ENCODE results near the gene OLA1.
"Not testable (repeated sequence)": the region's sequence is repeated elsewhere in the genome, so short reads cannot be mapped to it uniquely, and the experiment has no call there.

OLA1 gene

DNA sequence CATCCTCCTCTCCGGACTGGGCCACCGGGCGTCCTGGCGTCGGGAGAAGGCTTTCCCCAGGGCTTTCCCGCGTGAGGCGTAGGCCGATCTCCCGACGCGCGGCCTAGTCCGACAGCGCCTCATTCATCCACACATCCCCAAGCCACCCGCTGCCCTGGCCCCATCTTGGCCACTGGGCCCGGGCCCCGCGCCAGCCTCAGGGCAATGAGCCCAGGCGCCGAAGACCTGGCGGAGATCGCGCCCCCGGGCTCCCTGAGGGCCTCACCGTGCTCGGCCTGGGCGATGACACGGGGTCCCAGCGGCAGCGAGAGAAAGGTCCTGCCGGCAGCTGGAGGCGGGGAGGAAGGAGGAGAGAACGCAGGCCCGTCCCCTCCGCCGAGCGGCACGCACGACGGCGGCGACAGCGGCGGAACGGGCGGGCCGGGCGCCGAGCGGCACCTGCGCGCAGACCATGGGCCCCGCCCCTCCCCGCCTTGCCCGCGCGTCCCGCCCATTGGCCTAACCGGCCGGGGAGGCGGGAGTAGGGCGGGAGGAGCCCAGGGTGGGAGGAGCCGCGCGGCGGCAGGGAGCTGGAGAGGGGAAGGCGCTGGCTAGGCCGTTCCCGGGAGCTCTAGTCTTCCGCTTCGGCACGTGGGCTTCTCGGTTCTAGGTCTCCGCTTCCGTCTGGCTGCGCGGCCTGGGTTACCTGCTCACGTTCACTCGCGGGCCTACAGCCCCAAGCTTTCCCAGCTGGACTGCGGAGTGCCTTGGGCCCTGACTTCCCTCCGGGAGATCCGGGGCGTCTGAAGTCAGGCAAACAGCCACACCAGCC lies at the start of gene OLA1:
Gene OLA1 (minus strand): TSS at position 346 of the 811 bp plus-strand sequence. CDS start 1,717 bp downstream, outside the sequence.
- peak; percentile 94 for DNase-seq

- DNase-seq: no peak
Measured at GRCh38 chr2:174292908-174293307, 44.6 kb upstream of the OLA1 start.

GRCh38 chr2:174286172-174286571 lies 37.8 kb upstream of the OLA1 start:
- DNase-seq: no peak

DNA sequence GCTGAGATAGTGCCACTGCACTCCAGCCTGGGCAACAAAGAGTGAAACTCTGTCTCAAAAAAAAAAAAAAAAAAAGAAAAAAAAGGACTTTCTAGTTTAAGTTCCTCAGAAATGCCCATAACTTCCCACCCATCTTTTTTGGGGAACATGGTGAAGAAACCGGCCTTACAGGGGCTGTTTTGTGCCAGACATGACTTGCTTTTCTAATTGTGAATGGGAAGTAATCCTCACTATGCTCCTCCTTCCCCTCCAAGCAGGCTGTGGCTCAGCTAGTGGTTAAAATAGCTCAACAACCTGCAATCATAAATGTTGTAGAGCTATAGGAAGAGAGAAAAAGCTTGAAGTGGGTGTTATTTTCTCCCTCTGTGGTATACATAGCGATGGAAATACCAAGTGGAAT lies 34.1 kb upstream of the OLA1 start:
- DNase-seq: no peak

DNA sequence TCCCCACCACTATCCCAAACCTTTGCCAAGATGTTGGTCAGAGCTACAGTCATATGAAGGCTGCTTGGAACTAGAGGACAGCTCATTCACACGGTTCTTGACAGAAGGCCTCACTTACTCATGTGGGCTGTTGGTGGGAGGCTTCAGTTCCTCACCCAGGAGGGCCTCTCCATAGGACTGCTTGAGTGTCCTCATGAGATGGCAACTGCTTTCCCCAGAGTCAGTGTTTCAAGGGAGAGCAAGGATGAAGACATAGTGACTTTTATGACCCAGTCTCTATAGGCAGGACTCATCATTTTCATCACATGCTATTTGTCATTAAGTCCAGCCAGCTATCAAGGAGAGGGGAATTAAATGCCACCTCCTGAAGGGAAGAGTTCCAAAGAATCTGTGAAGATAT lies 33.4 kb upstream of the OLA1 start:
- no peak for DNase-seq

GRCh38 chr2:174280596-174280995 lies 32.3 kb upstream of the OLA1 start:
- DNase-seq: no peak

DNA sequence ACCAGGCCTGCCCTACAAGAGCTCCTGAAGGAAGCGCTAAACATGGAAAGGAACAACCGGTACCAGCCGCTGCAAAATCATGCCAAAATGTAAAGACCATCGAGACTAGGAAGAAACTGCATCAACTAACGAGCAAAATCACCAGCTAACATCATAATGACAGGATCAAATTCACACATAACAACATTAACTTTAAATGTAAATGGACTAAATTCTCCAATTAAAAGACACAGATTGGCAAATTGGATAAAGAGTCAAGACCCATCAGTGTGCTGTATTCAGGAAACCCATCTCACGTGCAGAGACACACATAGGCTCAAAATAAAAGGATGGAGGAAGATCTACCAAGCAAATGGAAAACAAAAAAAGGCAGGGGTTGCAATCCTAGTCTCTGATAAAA lies 21.9 kb upstream of the OLA1 start:
- not testable (repeated sequence) for DNase-seq

DNA sequence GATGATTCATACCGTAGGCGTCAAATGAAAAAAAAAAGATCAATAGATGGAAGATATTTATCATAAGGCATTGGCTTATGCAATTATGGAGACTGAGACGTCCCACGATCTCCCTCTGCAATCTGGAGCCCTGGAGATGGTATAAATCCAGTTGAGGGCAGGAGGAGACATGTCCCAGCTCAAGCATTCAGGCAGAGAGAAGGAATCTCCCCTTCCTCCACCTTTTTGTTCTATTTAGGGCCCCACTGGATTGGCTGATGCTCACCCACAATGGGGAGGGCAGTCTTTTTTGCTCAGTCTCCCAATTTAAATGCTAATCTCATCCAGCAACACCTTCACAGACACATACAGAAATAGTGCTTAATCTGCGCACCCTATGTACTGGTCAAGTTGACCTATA lies 18.0 kb upstream of the OLA1 start:
- no peak for DNase-seq

DNA sequence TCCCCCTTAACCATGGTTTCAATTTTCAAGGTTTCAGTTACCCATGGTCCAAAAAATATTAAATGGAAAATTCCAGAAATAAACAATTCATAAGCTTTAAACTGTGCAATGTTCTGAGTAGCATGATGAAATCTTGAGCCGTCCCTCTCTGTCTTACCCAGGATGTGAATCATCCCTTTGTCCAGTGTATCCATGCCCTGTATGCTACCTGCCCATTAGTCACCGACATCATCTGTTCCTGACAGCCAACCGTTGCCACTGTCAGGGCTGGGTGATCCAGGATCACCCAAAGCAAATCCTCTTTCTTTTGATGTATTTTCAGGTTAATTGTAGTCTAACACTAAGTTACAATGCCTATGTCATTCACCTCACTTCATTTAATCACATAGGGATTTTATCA lies 15.7 kb upstream of the OLA1 start:
- DNase-seq: no peak

- DNase-seq: no peak
Measured at GRCh38 chr2:174259981-174260380, 11.6 kb upstream of the OLA1 start.

- DNase-seq: no peak
Measured at GRCh38 chr2:174254267-174254666, 5.9 kb upstream of the OLA1 start.

DNA sequence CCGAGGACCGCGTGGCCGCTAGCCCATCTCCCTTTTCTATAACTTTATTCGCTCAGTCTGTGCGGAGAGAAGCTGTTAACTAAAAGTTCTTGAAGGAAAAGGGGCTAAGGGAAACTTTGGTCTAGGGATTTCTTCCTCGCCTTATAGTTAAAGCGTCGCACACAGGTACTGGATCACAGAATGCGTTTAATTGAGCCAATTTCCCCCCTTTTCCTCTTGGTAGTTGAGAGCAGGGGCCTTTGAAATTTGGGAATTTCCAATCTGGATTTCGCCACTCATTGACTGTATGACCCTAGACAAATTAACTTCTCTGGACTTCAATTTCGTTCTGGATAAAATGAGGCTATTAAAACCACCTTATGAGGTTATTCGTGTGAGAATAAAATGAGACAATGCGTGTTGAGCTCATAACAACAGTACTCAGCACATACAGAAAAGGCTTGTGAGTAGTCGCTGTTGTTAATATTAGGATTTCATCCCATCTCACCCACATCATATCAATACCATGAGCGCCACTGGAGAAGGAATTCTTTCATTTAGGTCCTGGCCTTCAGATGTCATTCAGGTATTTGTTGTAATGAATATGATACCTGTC lies 763 bp upstream of the OLA1 start:
- DNase-seq: no peak

DNA sequence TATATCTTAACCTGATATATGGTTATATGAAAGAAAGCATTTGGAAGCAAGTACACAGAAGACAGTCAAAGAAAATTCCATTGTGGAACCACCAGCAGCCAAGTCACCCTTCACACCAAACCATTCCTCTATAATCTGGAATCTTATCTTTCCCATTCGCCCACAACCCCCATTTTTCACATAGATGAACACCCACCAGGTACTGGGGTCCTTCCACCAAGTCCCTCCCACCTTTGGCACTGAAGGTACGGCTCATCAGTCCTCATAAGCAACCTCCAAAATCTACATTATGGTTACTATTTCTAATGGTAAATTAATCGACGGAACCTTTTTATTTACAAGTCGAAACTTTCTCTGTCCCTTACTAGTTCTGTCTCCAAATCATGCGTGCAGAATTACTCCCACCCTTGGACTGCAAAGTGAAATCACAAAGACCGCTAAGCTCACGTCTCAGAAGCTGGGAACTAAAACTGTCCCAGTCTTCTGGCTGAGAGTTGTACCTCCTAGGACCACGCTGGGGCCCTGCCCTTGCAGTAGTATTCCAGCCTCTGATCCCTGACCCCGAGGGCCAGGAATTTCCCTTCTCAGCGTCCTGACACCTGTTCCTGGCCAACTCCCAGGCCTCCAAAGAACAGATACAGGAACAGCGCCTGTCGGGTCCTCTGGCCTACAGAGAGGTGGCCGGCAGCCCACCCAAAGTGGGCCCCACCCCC lies 702 bp downstream of the OLA1 start:
- DNase-seq: peak; percentile 1

GRCh38 chr2:174246944-174247381 lies 1.4 kb downstream of the OLA1 start:
- no peak for DNase-seq

GRCh38 chr2:174245628-174246027 lies 2.7 kb downstream of the OLA1 start:
- not testable (repeated sequence) for DNase-seq

DNA sequence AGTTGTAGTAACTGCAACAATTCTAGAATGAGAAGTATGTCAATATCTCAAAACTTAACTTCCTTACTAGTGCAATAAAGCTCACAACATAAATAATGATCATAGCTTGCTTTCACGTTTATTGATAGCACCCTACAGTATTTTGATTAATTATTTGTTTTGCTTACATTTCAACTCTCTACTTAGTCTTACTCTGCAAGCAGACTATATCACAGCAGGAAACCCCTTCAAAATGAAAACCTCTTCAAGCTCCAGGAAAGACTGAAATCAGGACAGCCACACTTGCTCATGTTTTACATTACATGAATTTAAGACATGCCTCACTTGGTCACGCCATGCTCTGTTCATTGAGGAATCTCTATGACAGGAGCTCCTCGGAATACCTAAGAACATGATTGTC lies 3.3 kb downstream of the OLA1 start:
- no peak for DNase-seq

- DNase-seq: no peak
Measured at GRCh38 chr2:174243812-174244211, 4.5 kb downstream of the OLA1 start.

DNA sequence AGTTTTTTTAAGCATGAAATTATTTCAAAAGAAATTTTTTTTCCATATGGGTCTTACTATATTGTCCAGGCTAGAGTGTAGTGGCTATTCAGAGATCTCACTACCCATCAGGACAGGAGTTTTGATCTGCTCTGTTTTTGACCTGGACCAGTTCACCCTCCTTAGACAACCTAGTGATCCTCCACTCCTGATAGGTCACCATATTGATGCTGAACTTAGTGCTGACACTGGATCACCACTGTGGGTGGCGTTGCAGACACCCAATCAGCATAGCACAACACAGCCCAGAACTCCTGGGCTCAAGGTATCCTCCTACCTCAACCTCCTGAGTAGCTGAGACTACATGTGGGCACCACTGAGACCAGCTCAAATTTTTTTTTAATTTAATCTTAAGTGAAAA lies 8.2 kb downstream of the OLA1 start:
- no peak for DNase-seq

- DNase-seq: no peak
Measured at GRCh38 chr2:174236429-174236828, 11.9 kb downstream of the OLA1 start.

DNA sequence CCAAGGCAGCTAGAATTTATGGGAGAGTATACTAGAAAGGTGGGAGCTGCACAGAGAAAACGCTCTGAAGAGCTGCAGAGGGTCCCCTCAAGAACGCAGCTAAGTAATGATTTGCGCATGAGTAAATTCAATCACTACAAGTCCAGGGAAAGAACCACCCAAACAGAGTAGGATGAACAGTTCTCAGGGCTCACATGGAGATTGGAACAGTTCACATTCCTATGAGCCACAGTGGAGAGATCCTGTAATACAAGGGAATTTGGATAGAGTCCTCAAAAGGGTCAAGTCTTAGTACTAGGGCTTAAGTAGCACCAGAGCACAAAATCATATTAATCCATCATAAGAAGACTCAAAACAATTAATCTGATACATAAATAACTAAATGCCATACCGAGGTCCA lies 12.7 kb downstream of the OLA1 start:
- DNase-seq: no peak

GRCh38 chr2:174233771-174234275 lies 14.5 kb downstream of the OLA1 start:
- DNase-seq: no peak

- no peak for DNase-seq
Measured at GRCh38 chr2:174227748-174228147, 20.6 kb downstream of the OLA1 start.

DNA sequence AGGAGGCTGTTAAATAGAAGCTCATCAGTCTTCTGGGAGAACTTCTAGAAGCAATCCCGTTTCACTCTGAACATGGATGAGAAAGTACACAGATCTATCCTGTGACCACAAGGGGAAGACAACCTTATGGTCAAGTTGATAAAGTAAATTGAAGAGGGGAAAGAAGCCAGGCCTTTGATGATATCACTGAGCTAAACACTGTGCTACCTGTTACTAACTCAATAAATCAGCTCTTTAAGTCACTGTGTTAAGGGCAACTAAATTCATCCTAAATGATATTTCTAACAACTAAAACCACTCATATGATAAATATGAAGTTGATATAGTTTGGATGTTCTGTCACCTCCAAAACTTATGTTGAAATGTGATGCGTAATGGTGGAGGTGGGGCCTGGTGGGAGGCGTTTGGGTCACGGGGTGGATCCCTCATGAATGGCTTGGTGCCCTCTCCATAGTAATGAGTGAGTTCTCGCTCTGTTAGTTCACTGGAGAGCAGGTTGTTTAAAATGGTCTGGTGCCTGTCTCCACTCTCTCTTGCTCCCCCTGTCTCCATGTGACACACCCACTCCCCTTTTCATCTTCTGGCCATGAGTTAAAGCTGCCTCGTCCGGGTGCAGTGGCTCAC lies 23.6 kb downstream of the OLA1 start:
- no peak for DNase-seq
